NCI-H2029 (cell line): ENCODE data around the gene VEPH1.

ENCODE experiments used
- DNase-seq: peaks from one replicate; lab custom pipeline; 2025; lab: John Stamatoyannopoulos, UW

VEPH1 gene

GRCh38 chr3:157301755-157302154 is 201.5 kb downstream of the VEPH1 start:
- DNase-seq, result no peak

GRCh38 chr3:157300981-157301663 is 202.1 kb downstream of the VEPH1 start:
- DNase-seq, result no peak

- no peak for DNase-seq
These were observed 203.1 kb downstream of the VEPH1 start for GRCh38 chr3:157300094-157300493.

- no peak for DNase-seq
These were observed 205.8 kb downstream of the VEPH1 start for GRCh38 chr3:157297328-157297915.

GRCh38 chr3:157294953-157295352 is 208.3 kb downstream of the VEPH1 start:
- no peak for DNase-seq

- no peak for DNase-seq
These were observed 208.7 kb downstream of the VEPH1 start for GRCh38 chr3:157294491-157294890.

- no peak for DNase-seq
These were observed 212.4 kb downstream of the VEPH1 start for GRCh38 chr3:157290766-157291165.

- no peak for DNase-seq
These were observed 217.2 kb downstream of the VEPH1 start for GRCh38 chr3:157285966-157286365.

- no peak for DNase-seq
These were observed 218.1 kb downstream of the VEPH1 start for GRCh38 chr3:157285141-157285540.

- no peak for DNase-seq
These were observed 218.5 kb downstream of the VEPH1 start for GRCh38 chr3:157284688-157285087.

- no peak for DNase-seq
These were observed 220.7 kb downstream of the VEPH1 start for GRCh38 chr3:157282261-157283191.

GRCh38 chr3:157280786-157281185 is 222.4 kb downstream of the VEPH1 start:
- no peak for DNase-seq

- no peak for DNase-seq
These were observed 222.9 kb downstream of the VEPH1 start for GRCh38 chr3:157280354-157280753.

GRCh38 chr3:157279237-157279636 is 224.0 kb downstream of the VEPH1 start:
- DNase-seq, result no peak

GRCh38 chr3:157276801-157277200 is 226.4 kb downstream of the VEPH1 start:
- DNase-seq, result no peak

- DNase-seq, result no peak
These were observed 227.4 kb downstream of the VEPH1 start for GRCh38 chr3:157275832-157276231.

- DNase-seq, result no peak
These were observed 228.5 kb downstream of the VEPH1 start for GRCh38 chr3:157274644-157275137.

- no peak for DNase-seq
These were observed 231.8 kb downstream of the VEPH1 start for GRCh38 chr3:157271283-157271882.

- DNase-seq, result no peak
These were observed 235.2 kb downstream of the VEPH1 start for GRCh38 chr3:157268026-157268425.

- DNase-seq, result no peak
These were observed 237.3 kb downstream of the VEPH1 start for GRCh38 chr3:157265931-157266330.

GRCh38 chr3:157263027-157263426 is 240.2 kb downstream of the VEPH1 start:
- DNase-seq, result no peak

- DNase-seq, result no peak
These were observed 242.2 kb downstream of the VEPH1 start for GRCh38 chr3:157261000-157261399.
